Retinal pigment epithelial cell (primary cell): ENCODE data around the gene MAN1C1.

ENCODE experiments used
- DNase-seq: peaks from one replicate; pipeline ENCODE4 v3.0.0-alpha.2; 2010; ENCODE audit warnings: low read depth
- H3K4me3 ChIP-seq: 2 replicates; pipeline ENCODE4 v1.5.1; 2011; ENCODE audit warnings: mild to moderate bottlenecking, low read length, control low read depth, moderate library complexity
- TF ChIP-seq, protein P1 (sequence below): conservative IDR thresholded peaks from 2 replicates; pipeline ENCODE4 v1.5.1; 2011; ENCODE audit warnings: low read depth, low read length, control low read depth, inconsistent platforms

Gene MAN1C1

DNA sequence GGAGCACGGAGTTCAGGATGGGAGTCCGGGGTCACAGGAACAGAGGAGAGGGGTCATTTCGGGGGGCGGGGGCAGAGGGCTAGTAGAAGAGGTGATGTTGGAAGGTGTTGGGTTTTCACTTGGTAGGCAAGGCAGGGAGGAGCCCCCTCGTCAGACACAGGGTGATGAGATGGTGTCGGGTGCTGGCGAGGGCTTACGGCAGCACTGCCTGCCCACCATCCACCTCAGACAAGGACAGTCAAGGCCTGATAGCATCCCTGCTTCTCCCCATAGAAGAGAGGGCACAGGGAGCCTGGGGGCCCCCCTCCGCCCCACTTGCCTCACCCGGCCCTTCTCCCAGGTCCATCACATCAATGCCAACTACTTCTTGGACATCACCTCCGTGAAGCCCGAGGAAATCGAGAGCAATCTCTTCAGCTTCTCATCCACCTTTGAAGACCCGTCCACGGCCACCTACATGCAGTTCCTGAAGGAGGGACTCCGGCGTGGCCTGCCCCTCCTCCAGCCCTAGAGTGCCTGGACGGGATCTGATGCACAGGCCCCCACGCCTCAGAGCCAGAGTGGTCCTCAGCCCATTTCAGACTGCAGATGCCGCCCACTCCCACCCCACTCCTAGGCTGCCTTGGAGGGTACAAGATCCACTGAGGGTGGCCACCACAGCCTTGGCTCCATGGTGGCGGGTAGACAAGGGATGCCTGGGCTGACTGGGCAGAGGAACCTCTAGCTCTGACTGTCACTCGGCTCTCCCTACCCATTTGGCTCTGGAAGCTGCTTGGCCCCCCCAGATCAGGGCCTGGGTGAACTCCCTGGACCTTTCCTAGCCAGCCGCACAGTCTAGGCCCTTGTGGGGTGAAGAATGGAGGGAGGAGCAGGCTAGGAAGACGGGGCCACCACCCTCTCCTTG is 198.9 kb downstream of the MAN1C1 start:
- DNase-seq, result no peak
- TF ChIP-seq, protein P1, sequence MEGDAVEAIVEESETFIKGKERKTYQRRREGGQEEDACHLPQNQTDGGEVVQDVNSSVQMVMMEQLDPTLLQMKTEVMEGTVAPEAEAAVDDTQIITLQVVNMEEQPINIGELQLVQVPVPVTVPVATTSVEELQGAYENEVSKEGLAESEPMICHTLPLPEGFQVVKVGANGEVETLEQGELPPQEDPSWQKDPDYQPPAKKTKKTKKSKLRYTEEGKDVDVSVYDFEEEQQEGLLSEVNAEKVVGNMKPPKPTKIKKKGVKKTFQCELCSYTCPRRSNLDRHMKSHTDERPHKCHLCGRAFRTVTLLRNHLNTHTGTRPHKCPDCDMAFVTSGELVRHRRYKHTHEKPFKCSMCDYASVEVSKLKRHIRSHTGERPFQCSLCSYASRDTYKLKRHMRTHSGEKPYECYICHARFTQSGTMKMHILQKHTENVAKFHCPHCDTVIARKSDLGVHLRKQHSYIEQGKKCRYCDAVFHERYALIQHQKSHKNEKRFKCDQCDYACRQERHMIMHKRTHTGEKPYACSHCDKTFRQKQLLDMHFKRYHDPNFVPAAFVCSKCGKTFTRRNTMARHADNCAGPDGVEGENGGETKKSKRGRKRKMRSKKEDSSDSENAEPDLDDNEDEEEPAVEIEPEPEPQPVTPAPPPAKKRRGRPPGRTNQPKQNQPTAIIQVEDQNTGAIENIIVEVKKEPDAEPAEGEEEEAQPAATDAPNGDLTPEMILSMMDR, result no peak
- H3K4me3 ChIP-seq, result no peak overlapping the region

DNA sequence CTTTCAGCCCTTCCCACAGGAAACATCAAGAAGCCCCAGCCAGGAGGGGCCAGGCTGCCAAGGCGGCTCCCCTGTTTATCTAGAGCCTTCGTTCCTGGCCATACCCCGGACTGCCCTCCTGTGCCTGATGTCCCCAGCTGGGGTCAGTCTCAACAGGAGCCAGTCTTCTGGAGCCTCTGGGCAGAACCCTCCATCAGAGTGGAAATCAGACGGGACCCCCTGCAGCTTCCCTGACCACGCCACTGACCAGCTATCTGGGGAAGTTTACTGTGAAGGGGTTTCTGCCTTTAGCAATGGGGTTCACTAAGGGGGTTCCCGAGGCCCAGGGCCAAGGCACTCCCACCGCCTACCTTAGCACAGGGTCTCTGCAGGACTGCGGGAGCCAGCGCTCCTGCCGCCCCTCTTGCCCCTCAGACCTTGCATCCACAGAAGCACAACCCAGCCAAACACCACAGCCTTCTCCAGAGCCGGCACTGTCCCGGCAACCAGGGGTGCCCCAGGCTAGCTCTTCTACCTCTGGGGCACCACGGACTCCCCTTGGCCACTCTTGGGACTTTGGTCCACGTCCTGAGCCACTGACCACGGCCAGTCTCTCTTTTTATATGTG is 199.6 kb downstream of the MAN1C1 start:
- TF ChIP-seq, protein P1, result no peak
- no peak for DNase-seq
- H3K4me3 ChIP-seq, result no peak overlapping the region

DNA sequence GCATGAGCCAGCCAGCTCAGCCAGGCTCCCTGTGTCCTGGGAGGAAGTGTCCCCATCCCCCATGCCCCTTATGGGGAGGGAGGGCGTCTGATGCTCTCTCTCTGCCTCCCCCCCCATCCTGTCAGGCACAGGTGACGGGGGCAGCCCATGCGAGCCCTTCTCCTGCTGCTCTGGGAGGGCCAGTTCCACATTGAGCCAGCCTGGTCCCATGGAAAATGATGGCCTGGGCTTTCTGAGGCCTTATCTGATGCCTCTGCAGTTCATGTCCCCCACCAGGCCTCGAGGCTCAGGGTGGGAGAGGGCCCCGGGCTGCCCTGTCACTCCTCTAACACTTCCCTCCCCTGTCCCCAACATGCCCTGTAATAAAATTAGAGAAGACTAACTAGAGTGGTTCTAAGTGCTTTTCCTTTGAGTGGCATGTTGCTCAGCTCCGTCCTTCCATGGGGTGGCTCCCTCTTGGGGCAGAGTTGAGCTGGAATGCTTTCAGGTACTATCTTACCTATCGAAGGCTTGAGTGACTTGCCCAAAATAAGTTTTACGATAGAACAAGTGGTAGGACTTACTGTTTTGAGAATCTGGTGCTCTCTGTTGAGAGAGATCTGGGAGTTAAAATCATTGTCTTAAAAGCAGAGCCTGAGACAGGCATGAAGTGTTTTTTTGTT is 201.4 kb downstream of the MAN1C1 start:
- DNase-seq, result no peak
- TF ChIP-seq, protein P1, result peak; percentile 37
- H3K4me3 ChIP-seq, result no peak overlapping the region

DNA sequence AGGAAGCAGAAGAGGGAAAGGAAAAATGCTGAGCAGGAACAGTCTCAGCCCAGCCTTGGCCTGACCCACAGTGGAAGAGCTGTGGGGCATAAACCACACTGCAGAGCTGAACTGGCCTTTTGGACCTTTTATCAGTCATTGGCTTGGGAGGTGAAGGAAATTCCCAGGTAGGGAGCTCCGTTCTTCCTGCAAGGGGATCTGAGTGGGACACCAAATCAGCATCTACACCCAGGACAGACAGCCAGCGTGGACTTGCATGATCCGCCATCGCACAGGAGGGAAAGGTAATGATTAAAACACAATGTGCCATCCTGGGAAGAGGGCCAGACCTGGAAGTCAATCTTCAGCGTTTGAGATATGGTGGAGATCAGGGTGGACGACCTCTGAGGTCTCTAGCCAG is 202.0 kb downstream of the MAN1C1 start:
- TF ChIP-seq, protein P1, result no peak
- H3K4me3 ChIP-seq, result peak overlapping the region; percentile 64
- no peak for DNase-seq

DNA sequence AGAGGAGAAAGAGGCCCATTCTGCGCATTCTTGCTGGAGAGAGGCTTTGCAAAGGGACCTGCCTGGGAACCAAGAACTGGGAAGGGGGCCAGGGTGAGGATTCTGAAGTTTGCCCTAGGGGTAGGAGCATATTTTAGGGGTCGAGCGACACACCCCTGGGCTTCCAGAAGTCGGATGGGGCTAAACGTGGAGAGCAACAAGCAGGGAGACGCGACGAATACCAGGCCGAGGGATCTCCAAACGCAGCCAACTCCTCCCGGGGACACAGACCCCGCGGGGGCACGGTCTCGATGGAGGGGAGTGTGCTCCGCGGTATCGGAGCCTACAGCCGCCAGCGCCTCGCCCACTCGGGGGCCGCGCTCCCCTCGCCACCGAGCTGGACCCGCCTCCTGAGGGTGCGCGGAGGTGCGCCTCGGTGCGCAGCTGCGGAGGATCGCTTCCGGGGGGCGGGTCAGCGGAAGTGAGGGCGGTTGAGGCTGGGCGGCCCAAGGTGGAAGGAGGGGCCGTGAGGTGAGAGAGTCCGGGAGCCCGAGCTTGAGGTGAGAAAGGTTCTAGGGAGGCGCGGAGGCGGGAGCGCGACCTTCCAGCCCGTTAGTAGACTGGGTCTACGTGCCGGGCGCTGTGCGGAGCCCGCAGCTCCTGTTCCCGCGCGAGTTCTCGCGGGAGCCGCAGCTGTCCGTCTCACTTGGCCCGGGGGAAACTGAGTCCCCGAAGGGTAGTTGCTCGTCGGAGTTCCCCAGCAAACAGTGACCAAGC is 203.1 kb downstream of the MAN1C1 start, which contains the start of gene MTFR1L:
MTFR1L (plus strand) TSS at position 464 of the 756 bp plus-strand sequence. CDS start 3,151 bp downstream, outside the sequence.
- TF ChIP-seq, protein P1, result no peak
- H3K4me3 ChIP-seq, result peak within 1 kb of the TSS; percentile 64
- no peak for DNase-seq

DNA sequence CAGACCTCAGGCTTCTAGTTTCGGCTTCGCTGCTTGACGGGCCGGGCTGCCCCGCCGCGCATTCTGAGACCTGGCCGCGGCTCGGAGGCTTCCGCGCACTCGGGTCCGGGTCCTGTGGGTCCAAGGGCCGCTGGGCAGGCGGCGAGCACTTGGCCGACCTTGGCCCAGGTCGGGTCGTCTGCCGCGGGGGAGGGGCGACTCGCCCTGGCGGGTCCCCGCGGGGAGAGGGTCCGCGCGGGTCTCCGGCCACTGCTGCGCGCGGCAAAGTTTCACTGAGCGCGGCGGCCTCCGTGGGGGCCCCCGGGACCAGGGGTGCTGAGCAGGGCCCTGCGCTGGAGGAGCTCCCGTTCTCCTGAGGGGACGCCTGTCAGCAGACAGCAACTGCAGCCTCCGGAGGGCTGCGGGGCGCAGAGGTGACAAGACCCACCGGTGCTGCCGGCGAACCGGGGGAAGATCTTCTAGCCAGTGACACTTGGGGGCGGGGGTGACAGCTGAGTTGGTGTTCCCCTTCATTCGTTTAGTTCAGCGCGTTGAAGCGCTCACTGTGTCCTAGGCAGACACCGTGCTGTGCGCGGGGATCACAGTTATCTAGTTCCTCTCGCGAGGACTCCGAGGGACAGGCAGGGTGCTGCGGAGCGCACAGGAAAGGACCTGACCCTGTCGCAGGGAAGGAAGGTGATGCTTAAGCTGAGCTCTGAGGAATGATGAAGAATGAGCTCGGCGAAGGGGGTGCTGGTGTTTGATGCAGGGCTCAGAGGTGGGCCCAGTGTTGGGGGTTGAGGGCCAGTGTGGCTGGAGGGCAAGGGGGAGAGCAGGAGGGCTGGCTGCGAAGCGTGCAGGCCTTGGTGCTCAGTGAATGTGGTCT is 203.9 kb downstream of the MAN1C1 start:
- DNase-seq, result no peak
- TF ChIP-seq, protein P1, result no peak
- peak overlapping the region; percentile 64 for H3K4me3 ChIP-seq
